CD4-positive, alpha-beta T cell treated with Interferon alpha-2 for 1 hour (primary cell): ENCODE data around the gene CDH22.

Experiments
- DNase-seq, 2 donors: peaks; one replicate each; pipeline ENCODE4 v3.0.0-alpha.2; 2020 to 2022

The CDH22 gene

DNA sequence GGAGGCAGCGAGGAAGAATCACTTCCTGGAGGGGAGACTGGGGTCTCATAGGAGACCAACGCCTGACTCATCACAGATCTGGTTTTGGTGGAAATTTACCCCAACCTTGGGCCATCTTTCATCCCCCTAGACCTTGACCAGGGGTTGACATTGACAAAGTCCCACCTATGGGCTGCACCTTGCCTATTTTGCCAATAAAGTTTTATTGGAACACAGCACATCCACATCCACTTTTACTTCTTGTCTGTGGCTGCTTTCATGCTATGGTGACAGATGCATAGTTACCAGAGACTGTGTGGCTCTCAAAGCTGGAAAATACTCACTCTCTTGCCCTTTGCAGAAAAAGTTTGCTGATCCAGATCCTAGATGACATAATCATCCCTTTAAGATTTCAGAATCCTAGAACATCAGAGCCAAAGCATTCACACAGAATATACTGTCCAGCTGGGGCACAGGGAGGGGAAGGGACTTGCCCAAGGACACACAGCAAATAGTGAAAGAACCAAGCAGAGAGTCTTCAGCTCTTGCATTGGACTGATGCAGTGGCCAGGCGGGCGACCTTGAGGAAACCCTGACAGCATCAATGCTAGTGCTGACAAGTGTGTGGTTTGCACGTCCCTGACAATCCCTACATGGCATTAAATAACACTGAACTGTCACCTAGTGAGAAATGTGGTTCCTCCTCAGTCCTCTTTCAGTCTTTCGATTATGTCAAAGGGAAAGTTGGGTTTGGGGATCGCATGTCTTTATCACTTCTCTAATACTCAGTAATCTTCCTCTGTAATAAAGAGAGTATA lies 149.0 kb downstream of the CDH22 start:
- no peak for DNase-seq

DNA sequence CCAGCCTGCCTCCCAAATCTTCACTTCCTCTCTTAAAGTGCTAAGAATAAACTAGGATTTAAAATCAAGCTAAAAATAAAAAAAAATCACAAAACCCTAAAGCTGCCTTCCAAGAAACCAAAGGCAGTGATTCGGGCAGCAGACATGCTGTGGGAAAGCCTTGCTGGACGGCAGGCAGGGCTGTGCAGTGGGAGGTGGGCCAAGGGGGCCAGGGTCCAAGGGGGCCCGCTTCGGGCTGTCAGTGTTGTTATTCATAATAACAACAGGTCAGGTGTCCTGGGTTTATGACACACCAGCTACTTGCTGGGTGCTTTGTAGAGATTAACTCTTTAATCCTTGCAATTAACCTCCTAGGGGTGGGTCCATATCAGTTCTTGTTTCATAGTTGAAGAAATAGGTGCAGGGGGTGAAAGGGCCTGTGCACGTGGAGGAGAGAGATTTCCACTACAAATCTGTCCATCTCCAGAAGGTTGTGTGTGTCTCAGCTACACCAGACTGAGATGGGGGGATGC lies 149.8 kb downstream of the CDH22 start:
- no peak for DNase-seq

DNA sequence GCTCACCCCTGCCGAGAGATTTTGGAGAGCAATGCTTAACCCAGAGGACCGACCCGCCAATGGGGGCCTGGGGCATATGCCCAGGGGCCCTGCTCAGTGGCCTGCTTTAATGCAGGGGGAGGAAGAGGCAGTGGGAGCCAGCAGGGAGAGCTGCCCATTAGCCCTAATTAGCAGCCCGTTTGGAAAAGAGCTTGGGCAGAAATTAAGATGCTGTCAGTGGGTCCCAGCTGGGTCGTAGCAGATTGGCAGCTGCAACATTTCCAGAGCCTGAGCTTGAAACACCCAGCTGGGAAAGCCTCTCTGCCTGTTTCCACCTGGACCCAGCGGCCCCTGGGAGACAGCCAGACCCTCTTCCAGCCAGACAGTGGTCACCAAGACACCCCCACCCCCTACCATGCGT lies 150.7 kb downstream of the CDH22 start:
- DNase-seq: no peak

DNA sequence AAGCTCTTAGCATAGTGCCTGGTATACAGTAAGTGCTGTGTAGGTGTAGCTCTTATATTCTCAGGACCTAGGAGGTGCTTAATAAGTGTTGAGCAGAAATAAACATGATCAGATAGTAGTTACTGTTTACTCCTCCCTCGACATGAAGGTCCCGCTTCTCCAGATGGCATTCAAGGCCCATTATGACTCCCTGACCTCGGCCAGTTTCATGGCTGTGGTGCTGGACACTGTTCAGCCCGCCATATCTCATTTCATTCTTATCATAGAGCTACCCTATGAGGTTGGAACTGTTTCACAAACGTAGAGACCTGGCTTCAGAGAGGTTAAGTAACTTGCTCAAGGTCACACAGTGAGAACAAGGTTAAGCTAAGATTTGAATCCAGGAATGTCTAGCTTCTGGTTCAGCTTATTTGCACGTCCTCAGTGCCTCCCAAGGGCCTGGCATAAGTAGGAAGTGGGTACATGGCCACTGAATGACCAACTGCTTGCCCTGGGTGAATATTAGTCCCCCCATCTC lies 151.2 kb downstream of the CDH22 start:
- no peak for DNase-seq

DNA sequence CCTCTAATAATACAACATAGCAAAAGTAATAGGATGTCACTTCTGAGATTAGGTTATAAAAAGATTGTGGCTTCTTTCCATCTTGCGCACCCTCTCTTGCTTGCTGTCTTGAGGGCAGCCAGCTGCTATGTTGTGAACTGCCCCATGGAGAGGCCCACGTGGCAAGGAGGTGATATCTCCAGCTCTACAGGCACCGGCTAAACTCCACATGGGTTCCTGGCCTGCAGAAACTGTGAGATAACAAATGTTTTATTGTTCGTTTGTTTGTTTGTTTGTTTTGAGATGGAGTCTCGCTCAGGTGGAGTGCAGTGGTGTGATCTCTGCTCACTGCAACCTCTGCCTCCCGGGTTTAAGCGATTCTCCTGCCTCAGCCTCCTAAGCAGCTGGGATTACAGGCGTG lies 152.2 kb downstream of the CDH22 start:
- no peak for DNase-seq

DNA sequence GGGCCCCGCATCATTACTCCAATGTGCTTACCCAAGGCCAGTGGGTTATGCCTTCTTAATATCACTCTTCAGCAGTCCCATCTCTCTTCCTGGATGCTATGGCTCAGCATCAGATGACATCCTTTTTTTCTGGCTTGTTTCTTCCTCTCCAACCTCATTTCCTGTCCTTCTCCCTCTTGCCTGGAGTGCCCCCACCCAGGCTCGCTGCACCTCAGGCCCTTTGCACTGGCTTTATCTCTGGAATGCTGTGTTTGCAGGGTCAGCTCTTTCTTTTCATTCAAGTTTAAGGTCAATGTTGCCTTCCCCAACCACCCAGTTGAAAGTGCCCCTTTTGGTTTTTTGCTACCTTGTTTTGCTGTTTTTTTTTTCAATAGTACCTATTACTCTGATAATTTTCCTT lies 153.5 kb downstream of the CDH22 start:
- no peak for DNase-seq

DNA sequence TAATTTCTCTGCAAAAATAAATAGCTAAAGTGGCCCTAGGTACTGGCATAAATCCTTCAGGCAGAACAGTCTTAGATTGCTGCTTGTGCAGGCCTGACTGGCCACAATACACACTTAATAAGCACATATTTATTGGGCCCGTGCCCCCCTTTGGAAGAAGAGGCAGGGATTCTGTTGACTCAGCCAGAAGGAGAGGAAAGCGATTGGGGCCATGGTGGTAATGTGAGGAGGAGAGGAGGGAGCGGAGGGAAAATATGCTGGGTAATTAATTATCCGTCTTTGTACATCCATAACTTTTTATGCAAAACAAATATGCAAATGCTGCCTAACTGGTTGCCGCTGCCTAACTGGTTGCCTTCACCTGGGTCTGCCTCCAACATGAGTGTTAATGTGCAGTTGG lies 154.0 kb downstream of the CDH22 start:
- DNase-seq: no peak

DNA sequence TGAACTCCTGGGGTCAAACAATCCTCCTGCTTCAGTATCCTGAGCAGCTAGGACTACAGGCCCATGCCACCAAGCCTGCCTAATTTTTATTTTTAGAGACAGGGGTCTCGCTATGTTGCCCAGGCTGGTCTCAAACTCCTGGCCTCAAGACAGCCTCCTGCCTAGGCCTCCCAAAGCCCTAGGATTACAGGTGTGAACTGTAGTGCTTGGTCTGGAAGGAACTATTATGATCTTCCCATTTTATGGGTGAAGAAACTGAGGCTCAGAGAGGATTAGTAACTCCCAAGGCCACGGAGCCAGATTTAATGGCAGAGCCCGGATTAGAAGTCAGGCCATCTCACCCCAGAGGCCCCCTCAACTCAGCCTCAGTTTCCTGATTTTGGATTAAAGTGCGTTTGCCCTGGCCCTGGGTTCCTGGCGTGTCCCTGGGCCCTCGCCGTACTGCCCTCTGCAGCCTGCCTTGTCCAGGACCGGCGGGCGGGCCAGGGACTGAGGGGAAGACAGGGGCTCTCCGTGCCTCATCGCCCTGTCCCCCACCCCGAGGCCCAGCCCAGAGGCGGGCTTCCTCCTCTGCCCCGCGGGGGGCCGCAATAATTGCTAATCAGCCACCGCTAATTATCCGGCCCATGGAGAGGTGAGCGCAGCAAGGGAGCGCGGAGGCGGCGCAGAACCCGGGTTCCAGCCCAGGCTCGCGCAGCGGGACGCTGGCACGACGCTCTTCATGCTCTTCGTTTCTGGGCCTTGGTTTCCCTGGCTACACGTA lies 155.3 kb downstream of the CDH22 start:
- no peak for DNase-seq

DNA sequence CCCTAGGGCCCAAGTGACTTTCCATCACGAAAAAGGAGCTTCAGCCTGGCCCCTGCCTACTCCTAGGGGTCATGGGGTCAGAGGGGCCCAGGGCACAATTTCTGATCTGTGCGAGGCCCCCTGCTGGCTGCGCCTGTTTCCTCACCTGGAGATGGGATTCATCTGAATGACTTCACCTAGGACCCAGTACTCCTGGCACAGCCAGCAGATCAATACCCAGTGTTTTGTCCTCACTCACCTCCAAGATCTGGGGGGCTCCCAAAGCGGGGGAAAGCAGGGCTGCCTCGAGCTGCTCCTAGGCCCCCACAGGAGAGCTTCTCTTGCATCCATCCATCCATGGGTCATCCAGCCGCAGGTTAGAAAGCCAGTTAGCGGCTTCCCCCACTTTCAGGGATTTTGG lies 156.4 kb downstream of the CDH22 start:
- DNase-seq: peak in 1 of 2 donors; percentile 8

DNA sequence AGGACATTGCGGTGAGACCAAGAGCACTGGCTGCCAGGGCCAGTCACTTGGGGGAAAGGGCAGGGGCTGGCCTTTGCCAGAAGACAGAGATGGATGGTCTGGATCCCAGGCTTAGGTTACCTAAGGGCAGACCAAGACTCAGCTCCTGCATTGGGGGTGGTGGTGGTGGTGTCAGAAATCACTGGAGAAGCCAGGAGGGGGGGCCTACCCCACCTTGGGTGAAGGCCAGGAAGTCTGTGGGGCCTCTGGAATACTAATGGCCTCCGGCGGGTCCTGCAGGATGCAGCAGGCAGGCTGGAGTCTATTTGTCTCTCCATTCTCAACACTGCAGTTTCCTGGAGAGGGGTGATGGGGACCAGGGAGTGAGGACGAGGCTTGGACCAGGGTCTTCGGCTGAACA lies 157.4 kb downstream of the CDH22 start:
- no peak for DNase-seq

DNA sequence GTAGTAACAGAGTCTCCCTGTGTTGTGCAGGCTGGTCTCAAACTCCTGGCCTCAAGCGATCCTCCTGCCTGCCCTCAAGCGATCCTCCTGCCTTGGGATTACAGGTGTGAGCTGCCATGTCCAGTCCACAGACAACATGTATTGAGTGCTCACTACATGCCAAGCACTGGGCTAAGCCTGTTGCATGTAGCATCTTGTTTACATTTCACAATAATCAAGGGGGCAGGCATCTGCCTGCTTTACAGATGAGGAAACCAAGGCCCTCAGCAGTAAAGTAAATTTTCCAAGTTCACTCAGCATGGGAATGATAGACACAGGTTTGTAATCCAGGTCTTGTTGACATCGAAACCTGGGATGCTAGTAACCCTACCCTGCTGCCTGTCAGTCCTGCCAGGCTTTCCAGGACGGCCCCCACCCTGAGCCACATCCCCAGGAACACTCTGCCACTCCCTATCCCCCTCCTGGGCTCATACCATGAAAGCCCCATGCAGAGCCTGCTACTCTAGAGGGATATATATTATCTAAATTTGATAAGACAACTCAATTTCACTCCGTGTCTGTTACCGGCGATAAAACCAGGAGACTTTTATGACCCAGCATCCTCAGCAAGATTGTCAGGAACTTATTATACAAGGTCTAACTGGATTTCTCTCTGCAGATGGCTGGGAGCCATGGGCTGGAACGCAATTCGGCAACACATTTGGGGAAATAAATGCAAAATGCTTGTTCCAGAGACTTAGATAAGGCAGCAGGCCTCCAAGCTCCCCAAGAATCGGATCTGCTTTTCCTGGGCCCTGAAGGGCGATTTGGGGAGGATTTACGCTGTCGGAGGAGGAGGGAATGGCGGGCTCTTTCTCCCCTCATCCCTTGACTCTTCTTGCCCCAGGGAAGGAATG lies 159.7 kb downstream of the CDH22 start:
- no peak for DNase-seq

DNA sequence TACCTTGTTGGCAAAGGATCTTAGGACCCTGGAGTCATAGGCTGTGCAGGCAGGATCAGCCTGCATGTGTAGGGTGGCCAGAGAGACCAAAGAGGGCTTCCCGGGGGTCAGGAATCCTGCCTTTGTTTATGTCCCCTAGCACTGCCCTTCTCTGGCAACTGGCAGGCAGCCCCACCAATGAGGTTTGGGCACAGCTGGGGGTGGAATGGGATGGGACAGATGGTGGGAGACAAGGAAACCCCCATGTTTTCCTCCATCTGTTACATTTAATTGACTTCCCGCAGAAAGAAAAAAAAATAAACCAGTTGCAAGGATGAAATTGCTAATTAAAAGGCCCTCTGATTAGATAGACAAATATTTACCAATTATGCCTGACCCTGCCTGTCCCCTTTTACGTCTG lies 162.6 kb downstream of the CDH22 start:
- DNase-seq: no peak

DNA sequence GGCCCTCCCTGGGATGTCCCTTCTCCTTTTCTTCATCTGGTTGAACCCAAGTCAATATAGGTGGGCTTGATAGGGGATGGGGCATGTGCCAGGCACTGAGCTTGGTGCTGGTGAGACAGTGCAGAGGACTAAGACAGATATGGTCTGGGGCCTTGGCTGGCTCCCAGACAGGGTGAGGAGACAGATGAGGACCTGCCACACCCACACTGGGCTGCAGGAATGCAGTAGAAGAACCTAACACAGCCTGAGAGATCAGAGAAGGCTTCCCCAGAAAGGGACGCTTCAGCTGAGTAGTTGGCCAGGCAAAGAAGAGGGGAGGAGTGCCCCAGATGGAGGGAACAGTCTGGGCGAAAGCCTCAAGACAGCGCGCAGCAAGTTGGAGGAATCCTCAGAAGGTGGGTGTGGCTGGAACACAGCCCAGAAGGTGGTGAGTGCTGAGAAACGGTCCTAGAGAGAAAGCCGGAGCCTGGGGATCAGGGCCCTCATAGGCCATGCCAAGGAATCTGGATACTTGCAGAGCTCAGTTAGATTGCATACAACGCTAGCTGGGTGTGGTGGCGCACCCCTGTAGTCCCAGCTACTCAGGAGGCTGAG lies 163.8 kb downstream of the CDH22 start:
- no peak for DNase-seq

DNA sequence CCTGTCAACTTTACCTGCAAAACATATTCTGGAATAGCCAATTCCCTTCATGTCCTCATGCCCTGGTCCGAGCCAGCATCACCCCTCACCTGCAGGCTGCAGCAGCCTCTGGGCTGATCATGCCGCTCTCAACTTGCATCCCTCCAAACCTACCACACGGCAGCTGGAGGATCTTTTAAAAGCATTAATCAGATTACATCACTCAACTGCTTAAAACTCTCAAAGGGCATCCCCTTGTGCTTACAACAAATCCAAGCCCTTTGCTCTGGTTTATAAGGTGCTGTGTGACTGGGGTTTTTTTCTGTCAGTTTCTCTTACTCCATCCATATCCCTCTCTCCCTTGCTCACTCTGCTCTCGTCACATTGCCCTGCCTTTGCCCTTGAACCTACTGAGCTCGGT lies 166.2 kb downstream of the CDH22 start:
- DNase-seq: no peak

DNA sequence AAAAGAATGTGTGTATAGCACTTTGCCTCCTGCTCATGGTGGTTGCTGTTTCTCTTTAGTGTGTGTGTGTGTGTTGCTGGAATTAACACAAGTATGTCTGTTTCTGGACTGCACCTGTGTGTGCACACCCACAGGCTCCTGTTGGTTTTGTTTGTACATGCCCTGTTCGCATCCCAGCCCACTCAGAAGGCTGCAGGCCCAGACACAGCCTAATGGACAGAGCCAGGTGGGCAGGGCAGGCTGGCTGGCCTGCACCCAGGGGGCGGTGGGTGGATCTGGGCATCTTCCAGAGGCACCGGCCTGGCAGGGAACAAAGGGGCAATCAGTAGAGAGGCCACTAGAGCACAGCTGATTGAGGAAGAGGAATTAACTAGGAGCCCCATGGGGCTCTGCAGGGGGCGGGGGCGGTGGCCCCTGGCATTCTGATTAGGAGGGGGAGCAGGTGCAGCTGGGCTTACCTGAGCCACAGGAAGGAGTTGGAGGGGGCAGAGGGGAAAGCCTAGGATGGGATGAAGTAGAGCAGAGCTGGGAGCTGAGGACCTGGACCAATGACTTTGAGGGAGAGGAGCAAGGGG lies 168.3 kb downstream of the CDH22 start:
- no peak for DNase-seq

DNA sequence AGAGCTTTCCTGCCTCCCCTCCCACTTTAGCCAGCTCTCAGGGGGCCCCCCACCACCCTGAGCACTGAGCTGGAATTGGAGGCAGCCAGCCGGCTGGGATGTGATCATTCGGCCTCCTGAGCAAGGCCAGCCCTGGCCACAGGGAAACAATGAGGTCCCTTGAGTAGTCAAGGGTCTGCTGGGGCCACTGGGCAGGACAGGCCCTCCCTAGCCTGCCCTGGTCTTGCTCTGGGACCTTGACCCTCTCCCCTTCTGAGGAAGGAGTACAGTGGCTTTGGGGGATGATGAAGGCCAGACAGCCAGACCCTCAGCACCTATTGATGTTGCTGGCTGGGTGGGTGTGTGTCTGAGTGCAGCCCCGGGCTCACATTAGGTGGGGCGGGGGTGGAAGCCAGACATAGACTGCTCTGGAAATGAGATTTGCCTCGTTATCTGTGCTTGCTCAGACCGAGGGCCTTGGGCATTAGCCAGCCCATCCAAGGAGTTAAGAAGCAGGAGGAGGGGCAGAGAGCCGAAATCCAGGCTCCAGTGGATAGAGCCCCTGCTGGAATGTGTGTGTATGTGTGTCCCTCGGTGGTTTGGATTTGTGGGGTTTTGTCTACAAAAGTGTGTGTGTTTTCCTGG lies 168.9 kb downstream of the CDH22 start:
- no peak for DNase-seq

DNA sequence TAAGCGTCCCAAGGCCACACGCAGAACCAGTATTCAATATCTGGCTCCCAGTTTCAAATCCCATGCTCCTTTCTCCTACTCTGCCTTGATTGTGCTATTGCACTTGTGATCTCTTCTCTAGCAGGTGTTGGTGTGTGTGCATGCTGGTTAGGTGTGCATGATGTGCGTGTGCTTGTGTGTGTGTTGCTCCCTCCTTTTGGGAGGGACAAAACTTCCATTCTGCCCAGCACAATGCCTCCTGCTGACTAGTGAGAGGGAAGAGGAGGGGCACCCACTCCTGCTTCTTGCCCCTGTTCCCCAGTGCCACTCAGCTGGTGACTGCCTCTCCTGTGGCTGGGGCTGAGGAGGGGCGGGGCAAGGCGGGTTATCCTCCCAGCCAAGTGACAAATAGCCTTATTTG lies 170.5 kb downstream of the CDH22 start:
- DNase-seq: no peak

DNA sequence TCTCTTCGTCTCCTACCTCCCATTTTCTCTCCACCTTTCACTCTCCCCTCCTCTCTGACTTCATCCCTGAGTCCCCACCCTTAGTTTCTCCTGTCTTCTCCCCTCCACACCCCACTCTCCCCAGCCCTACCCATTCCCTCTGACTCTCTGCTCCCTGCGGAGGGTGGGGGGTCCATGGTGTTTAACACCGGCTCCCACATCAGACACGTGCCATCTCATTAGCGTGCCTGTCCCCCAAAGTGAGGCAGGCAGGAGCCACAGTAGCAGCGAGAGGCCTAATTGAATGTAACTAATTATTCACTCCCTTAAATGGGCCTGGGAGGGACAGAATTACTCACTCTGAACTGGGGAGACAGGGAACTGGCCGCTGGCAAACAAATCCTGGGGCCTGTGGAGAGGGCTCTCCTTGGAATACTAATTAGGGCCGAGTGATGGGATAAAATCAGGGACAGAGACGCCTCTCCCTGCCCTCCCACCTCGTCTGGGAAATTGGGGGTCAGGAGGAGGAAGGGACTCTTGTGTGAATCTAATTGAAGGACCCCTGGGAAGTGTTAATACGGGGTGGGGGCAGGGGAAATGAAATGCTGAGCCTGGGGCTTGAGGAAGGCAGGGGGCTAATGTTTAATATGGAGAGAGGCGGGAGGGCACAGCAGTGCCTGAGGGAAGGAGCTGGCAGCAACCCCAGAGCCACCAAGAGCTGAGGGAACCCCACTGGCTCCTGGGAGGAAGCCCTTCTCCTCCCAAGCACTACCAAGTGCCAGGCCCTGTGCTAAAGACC lies 172.3 kb downstream of the CDH22 start:
- no peak for DNase-seq

DNA sequence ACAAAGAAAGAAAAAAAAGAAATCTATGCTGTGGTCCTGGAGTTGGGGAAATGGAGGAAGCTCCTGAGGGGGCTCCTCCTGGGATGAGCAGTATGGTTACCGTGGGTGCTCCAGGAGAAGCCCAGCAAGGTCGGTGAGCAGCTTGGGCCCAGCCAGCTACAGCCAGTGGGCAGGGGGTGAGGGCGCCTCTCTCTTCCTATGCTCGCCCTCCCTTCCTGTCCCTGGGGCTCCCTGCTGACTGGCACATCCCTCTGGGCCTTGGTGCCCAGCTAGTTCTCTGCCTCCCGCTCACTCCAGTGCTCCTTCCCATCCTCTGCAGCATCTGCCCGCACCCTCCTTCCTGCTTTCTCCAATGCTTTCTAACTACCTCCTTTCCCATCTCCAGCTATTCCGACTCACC lies 173.6 kb downstream of the CDH22 start:
- DNase-seq: no peak

DNA sequence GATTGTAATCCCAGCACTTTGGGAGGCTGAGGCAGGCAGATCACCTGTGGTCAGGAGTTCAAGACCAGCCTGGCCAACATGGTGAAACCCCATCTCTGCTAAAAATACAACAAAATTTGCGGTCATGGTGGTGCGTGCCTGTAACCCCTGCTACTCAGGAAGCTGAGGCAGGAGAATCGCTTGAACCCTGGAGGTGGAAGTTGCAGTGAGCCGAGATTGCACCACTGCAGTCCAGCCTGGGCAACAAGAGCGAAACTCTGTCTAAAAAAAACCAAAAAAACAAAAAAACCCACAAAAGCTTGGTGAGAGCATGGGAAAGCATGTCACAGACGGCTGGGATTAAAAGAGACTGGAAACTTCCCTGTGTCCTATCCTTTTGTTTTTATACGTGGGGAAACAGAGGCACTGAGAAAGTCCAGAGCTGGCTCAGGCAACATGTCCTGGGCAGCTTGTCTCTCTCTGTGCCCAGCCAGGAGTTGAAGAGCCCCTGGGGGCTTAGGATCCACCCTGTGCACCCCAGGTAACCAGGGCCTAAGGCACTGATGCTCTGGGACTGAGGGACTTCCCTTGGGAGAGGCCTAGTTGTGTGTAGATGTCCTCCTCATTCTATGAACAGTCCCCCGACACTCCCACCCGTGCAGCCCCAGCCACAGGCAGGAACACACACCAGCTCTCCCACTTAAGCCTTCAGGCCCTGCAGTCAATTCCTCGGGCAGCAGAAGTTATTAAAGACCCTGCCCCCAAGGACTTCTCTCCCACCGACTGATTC lies 174.2 kb downstream of the CDH22 start:
- no peak for DNase-seq
